NCI-H1436 treated with DMSO at 0.1 percent for 48 hours (cell line): Measurements from ENCODE around the gene TLCD4.
"Not testable (repeated sequence)": the region's sequence is repeated elsewhere in the genome, so short reads cannot be mapped to it uniquely, and the experiment has no call there.

ENCODE experiments used
- DNase-seq: peaks from one replicate; lab custom pipeline; 2025; lab: John Stamatoyannopoulos, UW

The TLCD4 gene

DNA sequence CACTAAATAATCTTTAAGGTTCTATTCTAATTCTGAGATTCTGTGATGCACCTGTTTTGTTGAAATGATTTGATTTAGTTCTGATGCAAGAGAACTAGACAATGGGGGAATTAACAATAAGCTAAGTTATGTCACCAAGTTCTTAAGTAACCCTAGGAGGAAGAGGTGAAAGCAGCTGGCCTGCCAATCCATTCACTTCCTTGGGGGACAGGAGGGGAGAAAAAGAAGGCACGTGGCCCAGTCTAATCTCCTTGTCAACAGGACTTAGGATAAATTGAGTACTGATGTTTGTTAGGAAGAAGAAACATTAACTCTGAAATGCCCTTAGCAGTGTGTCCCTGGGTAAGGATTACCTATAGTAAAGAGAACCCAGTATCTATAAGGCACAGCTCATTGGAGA, 36.9 kb downstream of the TLCD4 start:
- DNase-seq: no peak

DNA sequence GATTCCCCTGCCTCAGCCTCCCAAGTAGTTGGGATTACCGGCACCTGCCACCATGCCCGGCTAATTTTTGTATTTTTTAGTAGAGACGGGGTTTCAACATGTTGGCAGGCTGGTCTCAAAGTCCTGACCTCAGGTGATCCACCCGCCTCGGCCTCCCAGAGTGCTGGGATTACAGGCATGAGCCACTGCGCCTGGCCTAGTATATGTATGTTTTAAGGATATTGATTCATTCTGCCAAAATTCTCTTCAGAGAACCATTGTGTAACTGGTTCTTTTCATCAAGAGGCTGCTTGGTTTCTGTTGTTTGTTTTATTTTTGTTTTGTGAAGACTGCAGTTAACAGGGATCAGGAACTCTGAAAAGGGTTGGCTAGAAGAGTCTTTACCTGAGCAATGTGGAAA, 48.4 kb downstream of the TLCD4 start:
- DNase-seq: not testable (repeated sequence)
